GM18861 (cell line): ENCODE measurements around the gene SFT2D1.

Experiments
- ATAC-seq: cut with Tn5 transposase; IDR thresholded peaks from one replicate; pipeline ENCODE4 v1.9.1; 2021; ENCODE audit not compliant: unreplicated experiment

The SFT2D1 gene

GRCh38 chr6:166278579-166279392 is 63.6 kb downstream of the SFT2D1 start:
- ATAC-seq = no peak

- peak; percentile 30 for ATAC-seq
Measured at GRCh38 chr6:166277892-166278578, 64.3 kb downstream of the SFT2D1 start.

DNA sequence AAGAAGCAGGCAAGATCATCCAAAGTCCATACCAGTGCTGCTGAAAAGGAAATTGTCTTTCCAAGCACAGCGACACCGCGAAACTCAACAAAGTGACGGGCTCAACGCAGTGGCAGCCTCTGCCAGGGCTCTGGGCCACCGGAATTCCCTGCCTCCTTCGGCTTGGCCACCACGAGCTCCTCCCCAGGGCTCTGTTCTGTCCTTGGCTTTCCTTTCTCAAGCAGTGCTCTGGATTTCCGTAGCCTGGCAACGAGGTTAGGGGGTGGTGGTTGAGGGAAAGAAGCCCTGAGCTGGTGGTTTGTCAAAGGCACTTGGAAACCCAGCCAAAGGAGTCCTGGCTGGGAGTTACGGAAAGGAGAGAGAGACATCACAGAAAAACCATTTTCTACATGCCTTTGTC is 65.3 kb downstream of the SFT2D1 start:
- ATAC-seq = no peak

DNA sequence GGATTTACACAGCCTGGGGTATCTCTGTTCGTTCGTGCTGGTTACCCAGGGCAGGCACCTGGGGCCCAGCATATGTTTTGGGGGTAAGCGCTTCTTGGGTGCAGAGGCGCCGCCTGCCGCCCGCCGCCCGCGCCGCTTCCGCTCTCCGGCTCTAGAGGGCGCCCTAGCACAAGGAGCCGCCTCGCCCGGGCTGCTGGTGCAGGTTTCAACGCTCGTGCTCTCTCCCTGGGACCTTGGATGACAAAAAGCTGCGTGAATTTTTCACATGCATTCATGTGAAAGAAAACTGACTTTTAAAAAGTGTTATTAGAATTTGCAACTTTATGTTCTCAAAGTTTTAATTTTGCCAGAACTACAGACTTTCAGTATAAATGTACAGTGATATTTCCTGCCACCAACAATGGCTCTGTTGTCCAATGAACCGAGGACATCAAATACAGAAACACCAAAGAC is 66.6 kb downstream of the SFT2D1 start:
- ATAC-seq = peak; percentile 58

DNA sequence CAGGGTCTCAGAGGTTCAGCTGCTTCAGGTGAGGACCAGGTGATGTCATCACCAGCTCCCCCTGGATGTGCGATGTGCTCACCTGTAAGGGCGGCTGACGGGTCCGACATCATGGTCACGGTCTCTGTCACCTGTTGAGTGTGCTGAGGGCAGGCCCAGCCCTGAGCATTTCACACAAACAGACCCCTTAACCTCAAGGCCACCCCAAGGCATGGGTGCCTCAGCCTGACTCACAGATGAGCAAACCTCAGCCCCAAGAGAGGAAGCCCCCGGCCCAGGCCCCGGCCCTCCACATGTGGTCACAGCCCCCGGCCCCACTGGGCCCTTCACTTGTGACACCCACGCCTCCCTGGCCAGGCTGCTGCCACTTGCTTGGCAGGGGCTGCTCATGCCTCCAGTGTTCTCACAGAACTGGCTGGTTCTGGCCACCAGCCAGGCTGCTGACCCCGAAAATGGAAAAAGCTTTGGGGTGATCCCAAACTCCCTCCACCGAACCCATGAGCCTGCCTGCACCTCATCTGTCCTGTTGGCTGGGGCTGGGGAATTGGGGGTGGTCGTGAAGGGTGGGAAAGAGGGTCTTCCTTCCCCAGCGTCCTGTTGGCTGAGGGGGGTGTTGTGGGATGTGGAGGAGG is 67.5 kb downstream of the SFT2D1 start:
- no peak for ATAC-seq

GRCh38 chr6:166274163-166274562 is 68.2 kb downstream of the SFT2D1 start:
- no peak for ATAC-seq

DNA sequence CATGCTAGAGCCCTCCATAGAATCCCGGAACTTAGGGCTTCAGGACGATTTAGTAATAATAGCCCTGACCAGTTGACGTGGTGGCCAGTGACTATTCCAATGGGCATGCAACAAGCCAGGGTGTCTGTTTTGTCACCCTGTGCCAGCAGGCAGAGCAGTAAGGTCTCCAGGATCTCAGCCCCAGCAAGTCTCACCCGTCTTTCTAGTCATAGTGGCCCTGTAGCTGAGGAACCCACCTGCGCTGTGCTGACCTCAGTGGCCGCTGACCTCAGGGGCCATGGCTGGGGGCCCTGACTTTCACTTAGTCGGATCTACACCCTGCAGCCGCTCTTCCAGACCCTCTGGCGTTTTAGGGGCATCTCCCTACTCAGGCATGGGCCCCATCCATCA is 71.0 kb downstream of the SFT2D1 start:
- no peak for ATAC-seq

DNA sequence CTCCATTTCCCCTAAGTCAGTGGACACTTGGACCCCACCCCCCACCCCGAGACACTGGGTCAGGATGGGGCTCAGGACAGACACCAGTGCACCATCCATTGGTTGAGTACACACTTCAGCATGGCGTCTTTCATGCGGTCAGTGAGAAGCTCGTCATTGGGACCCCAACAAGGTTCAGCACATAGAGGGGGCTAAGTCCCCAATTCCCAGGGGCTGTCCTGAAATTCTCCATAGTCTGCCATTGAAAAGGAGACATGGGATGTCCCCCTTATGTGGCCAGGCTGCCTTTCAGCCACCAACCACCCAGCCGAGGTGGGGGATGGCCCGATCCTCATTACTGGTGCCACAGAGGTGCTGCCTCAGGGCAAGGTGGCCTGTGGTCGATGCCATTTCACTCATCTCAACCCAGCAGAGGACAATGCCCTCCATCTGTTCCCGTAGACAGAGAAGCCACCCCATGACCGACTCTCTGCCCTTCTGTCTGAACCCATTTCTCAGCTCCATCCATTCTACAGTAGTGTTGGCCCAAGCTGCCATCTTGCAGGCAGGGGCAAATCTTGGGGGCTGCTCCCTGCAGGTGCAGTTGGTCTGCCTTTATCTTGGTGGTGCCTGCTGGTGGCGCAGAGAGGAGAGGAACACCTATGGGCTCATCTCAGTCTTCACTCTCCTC is 71.5 kb downstream of the SFT2D1 start:
- no peak for ATAC-seq
